ENCODE data around the gene EZH2.

DNA sequence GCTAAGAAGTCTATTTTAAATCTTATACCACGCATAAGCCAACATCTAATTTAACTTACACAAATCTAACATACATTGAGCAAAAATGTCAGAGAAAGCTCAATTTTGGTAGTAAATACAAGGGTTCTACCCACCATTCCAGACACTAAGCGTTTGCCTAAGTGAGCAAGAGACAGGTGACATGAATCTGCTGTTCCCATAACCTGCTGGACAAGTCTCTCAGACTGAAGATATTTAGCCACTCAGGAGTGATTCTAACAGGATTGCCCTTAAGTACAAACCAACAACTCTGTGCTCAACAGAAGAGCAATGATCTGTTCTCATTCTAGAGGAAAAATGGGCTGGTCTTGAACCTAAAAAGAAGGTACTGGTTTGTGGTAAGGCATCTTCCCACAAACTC is 18.8 kb downstream of the EZH2 start:
- TF ChIP-seq, protein P1, sequence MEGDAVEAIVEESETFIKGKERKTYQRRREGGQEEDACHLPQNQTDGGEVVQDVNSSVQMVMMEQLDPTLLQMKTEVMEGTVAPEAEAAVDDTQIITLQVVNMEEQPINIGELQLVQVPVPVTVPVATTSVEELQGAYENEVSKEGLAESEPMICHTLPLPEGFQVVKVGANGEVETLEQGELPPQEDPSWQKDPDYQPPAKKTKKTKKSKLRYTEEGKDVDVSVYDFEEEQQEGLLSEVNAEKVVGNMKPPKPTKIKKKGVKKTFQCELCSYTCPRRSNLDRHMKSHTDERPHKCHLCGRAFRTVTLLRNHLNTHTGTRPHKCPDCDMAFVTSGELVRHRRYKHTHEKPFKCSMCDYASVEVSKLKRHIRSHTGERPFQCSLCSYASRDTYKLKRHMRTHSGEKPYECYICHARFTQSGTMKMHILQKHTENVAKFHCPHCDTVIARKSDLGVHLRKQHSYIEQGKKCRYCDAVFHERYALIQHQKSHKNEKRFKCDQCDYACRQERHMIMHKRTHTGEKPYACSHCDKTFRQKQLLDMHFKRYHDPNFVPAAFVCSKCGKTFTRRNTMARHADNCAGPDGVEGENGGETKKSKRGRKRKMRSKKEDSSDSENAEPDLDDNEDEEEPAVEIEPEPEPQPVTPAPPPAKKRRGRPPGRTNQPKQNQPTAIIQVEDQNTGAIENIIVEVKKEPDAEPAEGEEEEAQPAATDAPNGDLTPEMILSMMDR (IDR thresholded peaks at IDR 0.05; ENCODE audit: borderline replicate concordance, extremely low read depth, low read length, poor library complexity, severe bottlenecking) = no peak
- no peak for TF ChIP-seq EZH2 (IDR thresholded peaks at IDR 0.05; ENCODE audit: borderline replicate concordance, low read depth, low read length, severe bottlenecking)

Data from DND-41 (cell line).